ENCODE measurements around the gene ATP6V0B. TPM values are rescaled to one million over a fixed set of nuclear protein-coding genes. Genes with fewer than 3 reads are reported as not detected.

Gene ATP6V0B
- total and polyA plus RNA-seq, 2 of the 8 experiments (the other 6 are each of a cell fraction or from before 2014, with no cell fraction given): 105 to 308 TPM

DNA sequence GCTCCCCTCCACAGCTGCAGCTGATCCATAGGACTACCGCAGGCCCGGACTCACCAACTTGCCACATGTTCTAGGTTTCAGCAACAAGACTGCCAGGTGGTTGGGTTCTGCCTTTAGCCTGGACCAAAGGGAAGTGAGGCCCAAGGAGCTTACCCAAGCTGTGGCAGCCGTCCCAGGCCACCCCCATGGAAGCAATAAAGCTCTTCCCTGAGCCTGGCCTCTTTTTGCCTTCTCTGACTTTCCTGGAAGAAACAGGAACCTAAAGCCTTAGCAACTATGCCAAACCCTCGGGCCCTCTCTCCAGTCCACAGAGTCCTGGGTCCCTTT is 43.8 kb upstream of the ATP6V0B start:
- no peak for FAIRE-seq
- Histone ChIP-seq H3K18ac (ENCODE audit: extremely low read depth, low read length) (no peak overlapping the region), H3K79me2 (ENCODE audit: control insufficient read depth in 1 of 2, insufficient read depth in 2 of 2, low read length in 2 of 2) (no peaks in the 10 kb centered on the region)

More for the DNA sequence above, 43.8 kb upstream of the ATP6V0B start:
- no peak overlapping the region for H2BK20ac ChIP-seq (ENCODE audit: low read length)
- no peak overlapping the region for H3K56ac ChIP-seq (replicated peaks; ENCODE audit: insufficient read length, low read depth, low read length)
- no peaks in the 10 kb centered on the region for H4K20me1 ChIP-seq (replicated peaks in 1 of 2; ENCODE audit: control insufficient read depth in 1 of 2, insufficient read depth in 2 of 2, low read length in 2 of 2)
- H2BK15ac ChIP-seq (ENCODE audit: low read length): peak overlapping the region; percentile 89; the same call in 1 of the 2 replicates
- H4K91ac ChIP-seq (replicated peaks; ENCODE audit: insufficient read length, low read length): no peak overlapping the region
- no peak overlapping the region for H3K14ac ChIP-seq (ENCODE audit: insufficient read length)
- DNase-seq (ENCODE audit: low read depth in 1 of 2, low spot score in 2 of 2): no peak
- no peak overlapping the region for H3K4me2 ChIP-seq (ENCODE audit: insufficient read depth in 1 of 2, low read depth in 2 of 2, low read length in 2 of 2)
- no peak overlapping the region for H3K23ac ChIP-seq (ENCODE audit: insufficient read length)
- TF ChIP-seq SP4 (IDR thresholded peaks at IDR 0.05; ENCODE audit: low read length) (no peak), JUND (IDR thresholded peaks at IDR 0.05; ENCODE audit: low read length) (no peak), SIX5 (IDR thresholded peaks at IDR 0.05; ENCODE audit: low read depth, low read length) (no peak), RBBP5 (IDR thresholded peaks at IDR 0.05; ENCODE audit: borderline replicate concordance, low read depth, low read length) (no peak), SP2 (IDR thresholded peaks at IDR 0.05; ENCODE audit: low read length) (no peak), GABPA (IDR thresholded peaks at IDR 0.05; ENCODE audit: borderline replicate concordance, insufficient read depth, low read length) (no peak), BCL11A (IDR thresholded peaks at IDR 0.05; ENCODE audit: low read depth in 2 of 2, low read length in 2 of 2) (no peak), CREB1 (IDR thresholded peaks at IDR 0.05) (no peak)
- H3K4me3 ChIP-seq (ENCODE audit: extremely low read depth in 1 of 4, insufficient read depth in 2 of 4, low read depth in 3 of 4, low read length in 4 of 4): no peak overlapping the region
- H3K36me3 ChIP-seq (ENCODE audit: control insufficient read depth in 2 of 4, insufficient read depth in 4 of 4, low read length in 3 of 4): no peaks in the 10 kb centered on the region
- no peaks in the 10 kb centered on the region for H3K9me3 ChIP-seq (ENCODE audit: insufficient read depth in 2 of 2, low read depth in 1 of 2, low read length in 1 of 2)
- no peak overlapping the region for H4K8ac ChIP-seq (ENCODE audit: extremely low read depth, insufficient read depth, low read length)
- H3K4me1 ChIP-seq (replicated peaks in 1 of 4; ENCODE audit: control insufficient read depth in 3 of 4, insufficient read depth in 4 of 4, low read length in 3 of 4): peaks cover 11 to 28% (median 21%) of the 10 kb centered on the region in 4 experiments
- CTCF ChIA-PET (ENCODE audit: partially characterized antibody): interaction anchor here (0.7 to 18.6 kb wide), 48 partner anchors 11 to 387 kb away, joined by 3 to 618 read pairs (median 5); partner anchors contain the start of genes B4GALT2 and IPO13
- peaks cover 9% of the 10 kb centered on the region; the same call in 1 of the 2 replicates for H3K23me2 ChIP-seq (ENCODE audit: low read depth, low read length)
- H3K9ac ChIP-seq (replicated peaks in 1 of 4; ENCODE audit: extremely low read depth in 1 of 4, low read depth in 3 of 4, low read length in 3 of 4): no peak overlapping the region
- WGBS, 2 experiments (ENCODE audit: extremely low coverage in 1 of 2, insufficient coverage in 1 of 2, insufficient read length in 1 of 2, insufficient replicate concordance in 2 of 2, low coverage in 1 of 2, low lambda C conversion rate in 2 of 2, missing lambda C conversion rate in 1 of 2): 92% methylated on average over 4 of the region's 4 CpGs; no CpG with 5 or more reads in 1 of the 2 experiments
- no peak overlapping the region for H2BK5ac ChIP-seq (ENCODE audit: low read depth, low read length)
- 0 out of 2 replicates have a peak overlapping the region, but pooled peaks have one; percentile 1 for H2BK12ac ChIP-seq (ENCODE audit: low read depth, low read length)
- POLR2A ChIA-PET (ENCODE audit: partially characterized antibody): interaction anchor here (0.7 to 8.0 kb wide), 8 partner anchors 10 to 166 kb away, joined by 3 to 89 read pairs (median 3); partner anchors contain the start of gene IPO13
- no peak overlapping the region for H4K5ac ChIP-seq (ENCODE audit: insufficient read length, low read depth, low read length)
- H3K4ac ChIP-seq (replicated peaks; ENCODE audit: insufficient read length, low read depth, low read length): peak overlapping the region; percentile 15
- peaks cover 0 to 8% (median 4%) of the 10 kb centered on the region in 4 experiments; a peak in 5 of 7 replicates for H3K27me3 ChIP-seq (replicated peaks in 1 of 4; ENCODE audit: control insufficient read depth in 3 of 4, extremely low read depth in 1 of 4, insufficient read depth in 3 of 4, low read length in 3 of 4)
- H2AK5ac ChIP-seq (ENCODE audit: low read depth, low read length): no peak overlapping the region
- H2AFZ ChIP-seq (ENCODE audit: low read length): no peak overlapping the region
- no peak overlapping the region for H2BK120ac ChIP-seq (replicated peaks; ENCODE audit: low read depth, low read length)
- H3K79me1 ChIP-seq (ENCODE audit: low read depth, low read length): no peaks in the 10 kb centered on the region
- no peak overlapping the region for H3K27ac ChIP-seq (ENCODE audit: low read depth, low read length)
